PC-9 (cell line): ENCODE results near the gene HS6ST3.

Experiments used
- EZH2 ChIP-seq: fragments of 200-600 bp; sonication (generic); IDR thresholded peaks from 2 replicates; pipeline ENCODE4 v1.8.0; 2017; ENCODE audit warnings: antibody characterized with exemption, low read depth
- TF ChIP-seq, protein P1 (sequence below): fragments of 200-600 bp; sonication (generic); conservative IDR thresholded peaks from 2 replicates; pipeline ENCODE4 v1.6.1; 2017; ENCODE audit warnings: mixed run types, antibody characterized with exemption, mild to moderate bottlenecking, moderate library complexity

DNA sequence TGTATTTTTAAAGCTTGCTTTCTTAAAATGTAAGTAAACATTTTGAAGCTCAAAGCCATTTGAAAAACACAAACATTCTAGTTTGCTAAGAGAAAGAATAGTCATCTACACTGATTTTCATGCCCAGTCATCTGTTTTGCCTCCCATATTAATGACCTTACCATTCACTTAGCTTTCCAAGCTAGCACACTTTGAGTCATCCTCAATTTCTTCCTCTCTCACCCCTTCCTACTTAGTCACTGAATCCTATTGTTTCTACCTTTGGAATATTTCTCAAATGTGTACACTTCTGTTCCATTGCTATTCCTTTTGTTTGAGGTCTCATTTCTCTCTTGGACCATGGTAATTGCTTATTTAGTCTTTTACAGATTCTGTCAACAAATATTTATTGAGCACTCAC, 7.3 kb upstream of the HS6ST3 start:
- no peak for TF ChIP-seq EZH2
- TF ChIP-seq, protein P1, sequence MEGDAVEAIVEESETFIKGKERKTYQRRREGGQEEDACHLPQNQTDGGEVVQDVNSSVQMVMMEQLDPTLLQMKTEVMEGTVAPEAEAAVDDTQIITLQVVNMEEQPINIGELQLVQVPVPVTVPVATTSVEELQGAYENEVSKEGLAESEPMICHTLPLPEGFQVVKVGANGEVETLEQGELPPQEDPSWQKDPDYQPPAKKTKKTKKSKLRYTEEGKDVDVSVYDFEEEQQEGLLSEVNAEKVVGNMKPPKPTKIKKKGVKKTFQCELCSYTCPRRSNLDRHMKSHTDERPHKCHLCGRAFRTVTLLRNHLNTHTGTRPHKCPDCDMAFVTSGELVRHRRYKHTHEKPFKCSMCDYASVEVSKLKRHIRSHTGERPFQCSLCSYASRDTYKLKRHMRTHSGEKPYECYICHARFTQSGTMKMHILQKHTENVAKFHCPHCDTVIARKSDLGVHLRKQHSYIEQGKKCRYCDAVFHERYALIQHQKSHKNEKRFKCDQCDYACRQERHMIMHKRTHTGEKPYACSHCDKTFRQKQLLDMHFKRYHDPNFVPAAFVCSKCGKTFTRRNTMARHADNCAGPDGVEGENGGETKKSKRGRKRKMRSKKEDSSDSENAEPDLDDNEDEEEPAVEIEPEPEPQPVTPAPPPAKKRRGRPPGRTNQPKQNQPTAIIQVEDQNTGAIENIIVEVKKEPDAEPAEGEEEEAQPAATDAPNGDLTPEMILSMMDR = no peak
